C4-2B (cell line): ENCODE results near the gene PTPN11.

Experiments used
- CTCF ChIP-seq: fragments of 450-650 bp; conservative IDR thresholded peaks from 2 replicates; pipeline ENCODE4 v1.5.1; 2017; ENCODE audit warnings: mild to moderate bottlenecking
- ZFX ChIP-seq: fragments of 450-650 bp; IDR thresholded peaks from 2 replicates; pipeline ENCODE4 v1.6.1; 2017

DNA sequence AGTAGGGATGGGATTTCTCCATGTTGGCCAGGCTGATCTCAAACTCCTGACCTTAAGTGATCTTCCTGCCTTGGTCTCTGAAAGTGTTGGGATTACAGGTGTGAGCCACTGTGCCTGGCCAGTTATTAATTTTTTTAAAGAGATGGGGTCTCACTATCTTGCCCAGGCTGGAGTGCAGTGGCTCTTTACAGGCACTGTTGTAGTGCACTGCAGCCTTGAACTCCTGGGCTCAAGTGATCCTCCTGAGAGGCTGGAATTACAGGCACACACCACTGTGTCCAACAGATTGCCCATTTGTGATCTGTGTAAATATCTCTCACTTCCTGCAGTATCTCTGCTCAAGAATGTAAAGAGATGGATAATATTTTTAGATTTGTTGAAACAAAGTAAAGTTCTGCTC is 45.9 kb downstream of the PTPN11 start:
- TF ChIP-seq CTCF: no peak
- no peak for TF ChIP-seq ZFX
